OCI-LY7 (cell line): ENCODE data around the gene ADAMTSL2. TPM values are rescaled to one million over a fixed set of nuclear protein-coding genes. Genes with fewer than 3 reads are reported as not detected.

ENCODE experiments used
- Bru-seq: library from RNA; stranded (reverse); fragments of 400-500 nt; gene quantifications from one replicate; lab custom pipeline; 2021; lab: Mats Ljungman, UMichigan
- BruChase-seq, 2 experiments: library from RNA; stranded (reverse); fragments of 400-500 nt; gene quantifications; one replicate each; lab custom pipeline; 2021; lab: Mats Ljungman, UMichigan
- BruUV-seq: library from RNA; stranded (reverse); fragments of 400-500 nt; replicated peaks from 2 replicates; lab custom pipeline; 2021; lab: Mats Ljungman, UMichigan
- CTCF ChIA-PET: fragments of 300-600 bp; sonication (Branson Sonifier 250); formaldehyde crosslinking; loops from one replicate; lab custom pipeline; 2022; ENCODE audit warnings: antibody characterized with exemption; ENCODE audit not compliant: unreplicated experiment; lab: Charles Lee
- POLR2A ChIA-PET: fragments of 300-600 bp; sonication (Branson Sonifier 250); formaldehyde crosslinking; loops from one replicate; lab custom pipeline; 2022; ENCODE audit warnings: antibody characterized with exemption; lab: Charles Lee
- DNase-seq: peaks from one replicate; pipeline ENCODE4 v3.0.0-alpha.2; 2015; ENCODE audit warnings: low spot score
- H2AFZ ChIP-seq: fragments of 200-600 bp; sonication (generic), shearing (Covaris generic); 2 replicates; pipeline ENCODE4 v1.6.1; 2014; ENCODE audit warnings: mild to moderate bottlenecking, antibody characterized with exemption, low read length, moderate library complexity
- H3K27ac ChIP-seq: fragments of 200-600 bp; sonication (generic); 2 replicates; pipeline ENCODE4 v1.5.1; 2014; ENCODE audit warnings: mixed run types, low read depth, mild to moderate bottlenecking, moderate library complexity, low read length, inconsistent platforms; ENCODE audit not compliant: poor library complexity, severe bottlenecking
- H3K36me3 ChIP-seq: fragments of 200-600 bp; sonication (generic); 2 replicates; pipeline ENCODE4 v1.6.1; 2014; ENCODE audit warnings: mild to moderate bottlenecking, antibody characterized with exemption, low read length, moderate library complexity, mixed read lengths; ENCODE audit not compliant: insufficient read depth
- H3K4me1 ChIP-seq: fragments of 200-600 bp; sonication (generic); 2 replicates; pipeline ENCODE4 v1.5.1; 2014; ENCODE audit warnings: mild to moderate bottlenecking, low read length; ENCODE audit not compliant: insufficient read depth, poor library complexity, severe bottlenecking
- H3K4me2 ChIP-seq: fragments of 200-600 bp; sonication (generic); 2 replicates; pipeline ENCODE4 v1.6.1; 2014; ENCODE audit warnings: mild to moderate bottlenecking, low read length
- H3K4me3 ChIP-seq: fragments of 200-600 bp; sonication (generic); 2 replicates; pipeline ENCODE4 v1.5.1; 2014; ENCODE audit warnings: mild to moderate bottlenecking, low read depth, low read length; ENCODE audit not compliant: poor library complexity, severe bottlenecking
- H3K79me2 ChIP-seq: fragments of 200-600 bp; sonication (generic); 2 replicates; pipeline ENCODE4 v1.6.1; 2016; ENCODE audit warnings: low read depth, mild to moderate bottlenecking, low read length, moderate library complexity, mixed read lengths; ENCODE audit not compliant: insufficient read depth
- H3K9me2 ChIP-seq: fragments of 200-600 bp; sonication (generic); 2 replicates; pipeline ENCODE4 v1.6.1; 2016; ENCODE audit warnings: mild to moderate bottlenecking, low read length, mixed read lengths; ENCODE audit not compliant: insufficient read depth
- H3K9me3 ChIP-seq: fragments of 200-600 bp; sonication (generic); 2 replicates; pipeline ENCODE4 v1.6.1; 2014; ENCODE audit warnings: mild to moderate bottlenecking, mixed run types, low read length, mixed read lengths
- H4K20me1 ChIP-seq: fragments of 200-600 bp; sonication (generic); 2 replicates; pipeline ENCODE4 v1.6.1; 2014; ENCODE audit warnings: mild to moderate bottlenecking, antibody characterized with exemption, low read length, moderate library complexity, mixed read lengths; ENCODE audit not compliant: insufficient read depth
- EZH2phosphoT487 ChIP-seq: fragments of 200-600 bp; sonication (generic); IDR thresholded peaks from 2 replicates; pipeline ENCODE4 v1.6.1; 2018; ENCODE audit warnings: low read depth, borderline replicate concordance, mild to moderate bottlenecking, mixed run types, antibody characterized with exemption, low read length, moderate library complexity, mixed read lengths
- intact Hi-C: fragments of 100-400 bp; cut with micrococcal nuclease; formaldehyde crosslinking; loops from one replicate; pipeline ENCODE4 v1.10.0; 2022; ENCODE audit not compliant: unreplicated experiment
- long read RNA-seq: library from polyadenylated mRNA; stranded (forward); transcript quantifications from one replicate; pipeline ENCODE4 v2.0.0, GENCODE V29; 2022
- total RNA-seq, 2 experiments: library from RNA; depleted of rRNA in 1 of 2; stranded (reverse); fragments of >200 nt in 1 of 2; shearing (Covaris generic) in 1 of 2; gene quantifications; 2 replicates each; pipeline ENCODE4 v1.2.3, GENCODE V29; 2014 to 2022
- TF ChIP-seq, protein P1 (sequence below): fragments of 200-600 bp; sonication (generic); conservative IDR thresholded peaks from 2 replicates; pipeline ENCODE4 v1.5.1; 2014; ENCODE audit warnings: mild to moderate bottlenecking, antibody characterized with exemption, low read length, moderate library complexity, mixed read lengths

Gene ADAMTSL2
- 0.88 and 1.0 TPM in 2 replicates for total RNA-seq (2014; rRNA removed; shearing (Covaris generic))
- not detected in 2 replicates for total RNA-seq (2022)
- not detected for Bru-seq, nascent RNA
- not detected for BruChase-seq, experiment 1, labeled RNA remaining after a 6-hour chase
- not detected for BruChase-seq, experiment 2, labeled RNA remaining after a 2-hour chase
- long read RNA-seq, result 0 reads

DNA sequence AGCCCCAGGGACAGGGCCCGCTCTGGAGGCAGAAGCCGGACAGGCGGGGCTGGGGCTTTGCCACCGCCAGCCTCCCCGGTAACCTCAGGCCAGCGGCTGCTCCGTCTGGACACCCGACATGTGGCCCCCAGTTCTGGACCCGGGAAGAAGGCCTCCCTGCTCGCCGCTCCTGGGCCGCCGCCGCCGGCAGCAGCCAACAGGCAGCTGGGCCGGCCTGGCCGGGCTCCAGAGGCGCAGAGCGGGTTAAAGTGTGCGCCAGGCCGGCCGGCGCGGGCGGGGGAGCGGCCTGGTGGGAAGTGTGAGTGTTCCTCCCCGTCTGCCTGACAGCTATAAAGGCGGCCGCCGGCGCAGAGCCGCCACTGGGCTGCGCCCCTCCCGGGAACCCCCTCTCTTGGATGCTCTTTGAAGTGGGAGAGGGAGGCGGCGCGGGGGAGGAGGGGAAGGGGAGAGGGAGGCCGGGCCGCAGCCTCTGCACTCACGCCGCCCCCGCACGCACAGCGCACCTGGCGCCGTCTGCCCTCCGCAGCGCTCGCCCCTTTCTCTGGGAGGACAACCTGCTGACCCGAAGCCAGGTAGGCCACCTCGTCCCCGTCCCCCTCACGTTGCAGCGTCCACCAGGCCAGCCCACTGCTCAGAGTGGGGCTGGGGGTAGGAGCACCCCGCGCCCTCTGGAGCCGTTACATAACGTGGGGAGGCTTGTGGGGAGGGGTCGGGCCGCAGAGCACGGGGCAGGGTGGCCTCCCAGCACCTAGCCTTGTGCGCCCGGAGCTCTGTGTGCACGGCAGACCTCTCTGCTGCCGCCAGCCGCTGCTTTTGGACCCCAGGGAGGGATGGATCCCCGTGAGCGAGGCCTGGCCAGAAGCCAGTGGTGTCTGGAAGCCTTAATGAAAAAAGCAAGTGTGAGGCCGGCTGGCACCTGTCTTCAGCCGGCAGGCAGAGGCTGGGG, at the start of gene ADAMTSL2:
TSS of gene ADAMTSL2 (plus strand) at position 359 of the 946 bp plus-strand sequence. CDS start 2,009 bp downstream, outside the sequence.
- BruUV-seq, result no TSS peak
- CTCF ChIA-PET, result no interaction called here

DNA sequence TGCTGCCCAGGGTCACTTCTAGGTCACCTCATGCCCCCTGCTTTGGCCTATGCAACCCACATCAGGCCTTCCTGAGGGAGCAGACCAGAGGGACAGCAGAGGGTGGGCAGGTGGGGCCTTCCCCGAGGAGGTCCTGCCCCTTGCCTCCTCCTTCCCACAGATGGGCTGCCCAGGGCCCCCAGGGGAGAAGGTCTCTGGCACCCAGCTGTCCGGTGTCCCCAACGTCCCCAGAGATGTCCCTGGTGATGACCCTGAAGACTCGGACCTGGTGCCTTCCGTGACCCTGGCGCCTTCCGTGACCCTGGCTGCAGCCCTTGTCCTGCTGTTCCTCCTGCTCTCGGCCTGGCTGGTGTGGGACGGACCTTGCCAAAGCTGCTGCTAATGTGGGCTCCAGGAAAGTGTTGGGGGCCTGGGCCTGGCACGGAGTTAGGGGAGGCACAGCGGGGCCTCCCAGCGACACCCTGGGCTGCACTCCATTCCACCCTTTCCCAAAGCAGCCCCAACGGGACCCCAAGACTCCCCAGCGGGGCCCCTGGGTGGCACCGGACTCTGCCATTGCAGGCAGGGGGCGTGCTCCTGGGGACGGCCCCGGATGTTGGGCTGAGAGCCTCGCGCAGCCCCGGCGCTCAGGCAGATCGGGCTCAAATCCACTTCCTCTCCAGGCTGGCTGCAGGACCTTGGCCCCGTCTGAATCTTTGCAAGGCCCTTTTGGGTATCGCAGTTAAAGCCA, 48.8 kb upstream of the ADAMTSL2 start:
- intact Hi-C loops, result loop anchor here (1.0 to 2.0 kb wide), 4 partner anchors 33 to 300 kb away; partner anchors contain the start of genes MED22 and RPL7A
- no peaks in the 10 kb centered on the region for H3K9me3 ChIP-seq
- ChIA-PET CTCF (no interaction called here), POLR2A (no interaction called here)
- H2AFZ ChIP-seq, result peak overlapping the region; percentile 65
- H3K79me2 ChIP-seq, result no peaks in the 10 kb centered on the region
- H3K4me1 ChIP-seq, result peaks cover 11% of the 10 kb centered on the region
- H3K27ac ChIP-seq, result peak overlapping the region; percentile 59
- TF ChIP-seq EZH2phosphoT487, result no peak
- TF ChIP-seq, protein P1, sequence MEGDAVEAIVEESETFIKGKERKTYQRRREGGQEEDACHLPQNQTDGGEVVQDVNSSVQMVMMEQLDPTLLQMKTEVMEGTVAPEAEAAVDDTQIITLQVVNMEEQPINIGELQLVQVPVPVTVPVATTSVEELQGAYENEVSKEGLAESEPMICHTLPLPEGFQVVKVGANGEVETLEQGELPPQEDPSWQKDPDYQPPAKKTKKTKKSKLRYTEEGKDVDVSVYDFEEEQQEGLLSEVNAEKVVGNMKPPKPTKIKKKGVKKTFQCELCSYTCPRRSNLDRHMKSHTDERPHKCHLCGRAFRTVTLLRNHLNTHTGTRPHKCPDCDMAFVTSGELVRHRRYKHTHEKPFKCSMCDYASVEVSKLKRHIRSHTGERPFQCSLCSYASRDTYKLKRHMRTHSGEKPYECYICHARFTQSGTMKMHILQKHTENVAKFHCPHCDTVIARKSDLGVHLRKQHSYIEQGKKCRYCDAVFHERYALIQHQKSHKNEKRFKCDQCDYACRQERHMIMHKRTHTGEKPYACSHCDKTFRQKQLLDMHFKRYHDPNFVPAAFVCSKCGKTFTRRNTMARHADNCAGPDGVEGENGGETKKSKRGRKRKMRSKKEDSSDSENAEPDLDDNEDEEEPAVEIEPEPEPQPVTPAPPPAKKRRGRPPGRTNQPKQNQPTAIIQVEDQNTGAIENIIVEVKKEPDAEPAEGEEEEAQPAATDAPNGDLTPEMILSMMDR, result no peak
- no peaks in the 10 kb centered on the region for H4K20me1 ChIP-seq
- H3K4me3 ChIP-seq, result peak overlapping the region; percentile 51
- no TSS peak for BruUV-seq
- H3K9me2 ChIP-seq, result no peaks in the 10 kb centered on the region
- H3K36me3 ChIP-seq, result no peaks in the 10 kb centered on the region
- H3K4me2 ChIP-seq, result peak overlapping the region; percentile 75
- DNase-seq, result peak; percentile 84

More for the DNA sequence above, at the start of gene ADAMTSL2:
- no peaks in the 10 kb centered on the region for H3K9me2 ChIP-seq
- no peak for TF ChIP-seq EZH2phosphoT487
- TF ChIP-seq, protein P1, result no peak
- no peak within 1 kb of the TSS for H3K27ac ChIP-seq
- intact Hi-C loops, result loop anchor here (5.0 kb wide), 1 partner anchor 53 kb away; no protein-coding TSS in a partner anchor
- H3K36me3 ChIP-seq, result no peaks in the 10 kb centered on the region
- no peaks in the 10 kb centered on the region for H4K20me1 ChIP-seq
- POLR2A ChIA-PET, result no interaction called here
- no peak within 1 kb of the TSS for H3K4me2 ChIP-seq
- peaks cover 19% of the 10 kb centered on the region for H3K4me1 ChIP-seq
- no peak within 1 kb of the TSS for H2AFZ ChIP-seq
- H3K9me3 ChIP-seq, result no peaks in the 10 kb centered on the region
- DNase-seq, result no peak
- no peak within 1 kb of the TSS for H3K4me3 ChIP-seq
- H3K79me2 ChIP-seq, result no peaks in the 10 kb centered on the region
